Left kidney (tissue), 2 donors: Measurements from ENCODE around the gene SYNRG. TPM values are rescaled to one million over a fixed set of nuclear protein-coding genes. Genes with fewer than 3 reads are reported as not detected.

ENCODE experiments used
- DNase-seq: peaks from one replicate; pipeline ENCODE4 v3.0.0-alpha.2; 2013
- polyA plus RNA-seq: library from polyadenylated mRNA; unstranded; fragments of 120-200 nt; gene quantifications from one replicate; pipeline ENCODE4 v1.2.1, GENCODE V29; 2013; ENCODE audit not compliant: insufficient read length

Gene SYNRG
- polyA plus RNA-seq, 1 donor, result 47.4 TPM

- DNase-seq, result no peak
Observed at GRCh38 chr17:37476431-37477120, 132.6 kb downstream of the SYNRG start.

GRCh38 chr17:37475731-37476420 lies 133.3 kb downstream of the SYNRG start:
- no peak for DNase-seq

- DNase-seq, result no peak
Observed at GRCh38 chr17:37470181-37470580, 139.0 kb downstream of the SYNRG start.

- no peak for DNase-seq
Observed at GRCh38 chr17:37466471-37466870, 142.7 kb downstream of the SYNRG start.

- DNase-seq, result no peak
Observed at GRCh38 chr17:37465069-37465616, 144.1 kb downstream of the SYNRG start.

Other genes starting within 250 kb of the SYNRG start
- 0.30 TPM for gene C17orf78, start 233.4 kb downstream of the SYNRG start, polyA plus RNA-seq
- 39.9 TPM for gene ACACA, start 202.6 kb downstream of the SYNRG start, polyA plus RNA-seq
- 28.9 TPM for gene TADA2A, start 202.5 kb downstream of the SYNRG start, polyA plus RNA-seq
- 13.4 TPM for gene DUSP14, start 119.5 kb downstream of the SYNRG start, polyA plus RNA-seq
- 51.9 TPM for gene DDX52, start 34.0 kb upstream of the SYNRG start, polyA plus RNA-seq
- 114 TPM for gene HNF1B, start 135.6 kb upstream of the SYNRG start, polyA plus RNA-seq